Neural crest cell (in vitro differentiated cells): ENCODE results near the gene KCNQ1OT1. TPM values are rescaled to one million over a fixed set of nuclear protein-coding genes. Genes with fewer than 3 reads are reported as not detected.

Experiments
- DNase-seq: peaks from one replicate; pipeline ENCODE4 v3.0.0; 2021; ENCODE audit warnings: low read depth, mixed read lengths, low spot score
- H3K27ac Mint-ChIP-seq: one replicate; pipeline ENCODE4 v1.8.0; 2021; ENCODE audit warnings: mild to moderate bottlenecking, mixed read lengths; ENCODE audit not compliant: unreplicated experiment
- H3K27me3 Mint-ChIP-seq: 2 replicates; pipeline ENCODE4 v1.8.0; 2021; ENCODE audit warnings: low read depth, mild to moderate bottlenecking, mixed read lengths
- H3K36me3 Mint-ChIP-seq: 2 replicates; pipeline ENCODE4 v1.8.0; 2021; ENCODE audit warnings: low read depth, mild to moderate bottlenecking, mixed read lengths
- H3K4me1 Mint-ChIP-seq: 2 replicates; pipeline ENCODE4 v1.8.0; 2021; ENCODE audit warnings: mixed read lengths
- H3K4me3 Mint-ChIP-seq: one replicate; pipeline ENCODE4 v1.8.0; 2021; ENCODE audit warnings: mild to moderate bottlenecking, mixed read lengths
- H3K9me3 Mint-ChIP-seq: 2 replicates; pipeline ENCODE4 v1.8.0; 2021; ENCODE audit warnings: mixed read lengths
- CTCF ChIP-seq: fragments of 200-600 bp; sonication (generic); conservative IDR thresholded peaks from 2 replicates; pipeline ENCODE4 v1.5.0; 2021; ENCODE audit warnings: antibody characterized with exemption, mild to moderate bottlenecking
- total RNA-seq: library from RNA; stranded (reverse); gene quantifications from 2 replicates; pipeline ENCODE4 v1.2.1, GENCODE V29; 2021

The KCNQ1OT1 gene
- total RNA-seq, 1 donor from 2014 or later: 2.3 TPM

- no peak for DNase-seq
- Mint-ChIP-seq H3K4me1 (peaks cover 6% of the 10 kb centered on the region), H3K9me3 (peaks cover 16% of the 10 kb centered on the region), H3K27ac (no peak overlapping the region), H3K36me3 (peaks cover 35% of the 10 kb centered on the region), H3K4me3 (no peak overlapping the region), H3K27me3 (no peaks in the 10 kb centered on the region)
- TF ChIP-seq CTCF: no peak
Observed at GRCh38 chr11:2662024-2662312, 37.8 kb downstream of the KCNQ1OT1 start.

GRCh38 chr11:2661173-2662023 is 38.4 kb downstream of the KCNQ1OT1 start:
- H3K4me1 Mint-ChIP-seq: peaks cover 6% of the 10 kb centered on the region
- DNase-seq: no peak
- peaks cover 16% of the 10 kb centered on the region for H3K9me3 Mint-ChIP-seq
- no peaks in the 10 kb centered on the region for H3K27me3 Mint-ChIP-seq
- no peak overlapping the region for H3K27ac Mint-ChIP-seq
- peaks cover 36% of the 10 kb centered on the region for H3K36me3 Mint-ChIP-seq
- no peak overlapping the region for H3K4me3 Mint-ChIP-seq
- no peak for TF ChIP-seq CTCF

- peaks cover 40% of the 10 kb centered on the region for H3K36me3 Mint-ChIP-seq
- H3K27me3 Mint-ChIP-seq: no peaks in the 10 kb centered on the region
- H3K4me1 Mint-ChIP-seq: peaks cover 6% of the 10 kb centered on the region
- H3K4me3 Mint-ChIP-seq: no peak overlapping the region
- no peak overlapping the region for H3K27ac Mint-ChIP-seq
- DNase-seq: no peak
- H3K9me3 Mint-ChIP-seq: peaks cover 16% of the 10 kb centered on the region
- TF ChIP-seq CTCF: no peak
Observed at GRCh38 chr11:2660357-2660939, 39.3 kb downstream of the KCNQ1OT1 start.

GRCh38 chr11:2657697-2658284 is 42.0 kb downstream of the KCNQ1OT1 start:
- Mint-ChIP-seq H3K9me3 (peaks cover 19% of the 10 kb centered on the region), H3K27me3 (no peaks in the 10 kb centered on the region), H3K36me3 (peaks cover 45% of the 10 kb centered on the region), H3K4me1 (peaks cover 9% of the 10 kb centered on the region), H3K27ac (no peak overlapping the region), H3K4me3 (no peak overlapping the region)
- no peak for TF ChIP-seq CTCF
- no peak for DNase-seq

GRCh38 chr11:2656859-2657258 is 42.9 kb downstream of the KCNQ1OT1 start:
- H3K4me3 Mint-ChIP-seq: no peak overlapping the region
- H3K4me1 Mint-ChIP-seq: peaks cover 5% of the 10 kb centered on the region
- no peaks in the 10 kb centered on the region for H3K27me3 Mint-ChIP-seq
- H3K36me3 Mint-ChIP-seq: peaks cover 44% of the 10 kb centered on the region
- TF ChIP-seq CTCF: no peak
- no peak for DNase-seq
- H3K9me3 Mint-ChIP-seq: peaks cover 22% of the 10 kb centered on the region
- no peak overlapping the region for H3K27ac Mint-ChIP-seq
